Smooth muscle cell (in vitro differentiated cells): ENCODE data around the gene TOR1B. TPM values are rescaled to one million over a fixed set of nuclear protein-coding genes. Genes with fewer than 3 reads are reported as not detected.

Source experiments
- DNase-seq: peaks from one replicate; lab custom pipeline; 2025; ENCODE audit not compliant: unreplicated experiment; lab: John Stamatoyannopoulos, UW
- H2AFZ ChIP-seq: fragments of 200-600 bp; sonication (generic); 2 replicates; pipeline ENCODE4 v1.6.0; 2016; ENCODE audit warnings: antibody characterized with exemption, low read depth, mild to moderate bottlenecking
- H3F3A ChIP-seq: fragments of 200-600 bp; sonication (generic); 2 replicates; pipeline ENCODE4 v1.6.0; 2017; ENCODE audit warnings: antibody characterized with exemption, low read depth
- H3K27ac ChIP-seq: fragments of 200-600 bp; sonication (generic); 2 replicates; pipeline ENCODE4 v1.5.1; 2016; ENCODE audit warnings: low read depth, mild to moderate bottlenecking
- H3K27me3 ChIP-seq: fragments of 200-600 bp; sonication (generic); 2 replicates; pipeline ENCODE4 v1.6.1; 2016; ENCODE audit warnings: low read depth, mild to moderate bottlenecking
- H3K36me3 ChIP-seq: fragments of 200-600 bp; sonication (generic); 2 replicates; pipeline ENCODE4 v1.5.1; 2016; ENCODE audit warnings: low read depth
- H3K4me1 ChIP-seq: fragments of 200-600 bp; sonication (generic); 2 replicates; pipeline ENCODE4 v1.5.1; 2016; ENCODE audit warnings: low read depth
- H3K4me2 ChIP-seq: fragments of 200-600 bp; sonication (generic); 2 replicates; pipeline ENCODE4 v1.6.0; 2016; ENCODE audit warnings: mild to moderate bottlenecking
- H3K4me3 ChIP-seq: fragments of 200-600 bp; sonication (generic); 2 replicates; pipeline ENCODE4 v1.5.1; 2016; ENCODE audit warnings: mild to moderate bottlenecking
- H3K79me2 ChIP-seq: fragments of 200-600 bp; sonication (generic); 2 replicates; pipeline ENCODE4 v1.6.0; 2016; ENCODE audit warnings: low read depth, mild to moderate bottlenecking
- H3K9ac ChIP-seq: fragments of 200-600 bp; sonication (generic); 2 replicates; pipeline ENCODE4 v1.6.0; 2016; ENCODE audit warnings: low read depth
- H3K9me3 ChIP-seq: fragments of 200-600 bp; sonication (generic); replicated peaks from 2 replicates; pipeline ENCODE4 v1.5.1; 2016; ENCODE audit warnings: low read depth
- H4K20me1 ChIP-seq: fragments of 200-600 bp; sonication (generic); 2 replicates; pipeline ENCODE4 v1.6.0; 2016; ENCODE audit warnings: low read depth
- WGBS: methylation state at CpG from one replicate; pipeline ENCODE4 v1.1.7; 2016; ENCODE audit warnings: low lambda C conversion rate; 5-methylcytosine and 5-hydroxymethylcytosine counted together
- polyA plus RNA-seq: library from polyadenylated mRNA; unstranded; fragments of >200 nt; fragmentation: Nextera tagmentation; extraction: Ambion mirVana; gene quantifications from 2 replicates; pipeline ENCODE4 v1.2.1, GENCODE V29; 2016
- total RNA-seq: library from RNA; depleted of rRNA; stranded (reverse); fragments of >200 nt; gene quantifications from 2 replicates; pipeline ENCODE4 v1.2.3, GENCODE V29; 2014
- TF ChIP-seq, protein P1 (sequence below): fragments of 200-600 bp; sonication (generic); IDR thresholded peaks from 2 replicates; pipeline ENCODE4 v1.5.1; 2017; ENCODE audit warnings: borderline replicate concordance, mild to moderate bottlenecking, antibody characterized with exemption; ENCODE audit not compliant: insufficient read depth, poor library complexity, severe bottlenecking

The TOR1B gene, protein sequence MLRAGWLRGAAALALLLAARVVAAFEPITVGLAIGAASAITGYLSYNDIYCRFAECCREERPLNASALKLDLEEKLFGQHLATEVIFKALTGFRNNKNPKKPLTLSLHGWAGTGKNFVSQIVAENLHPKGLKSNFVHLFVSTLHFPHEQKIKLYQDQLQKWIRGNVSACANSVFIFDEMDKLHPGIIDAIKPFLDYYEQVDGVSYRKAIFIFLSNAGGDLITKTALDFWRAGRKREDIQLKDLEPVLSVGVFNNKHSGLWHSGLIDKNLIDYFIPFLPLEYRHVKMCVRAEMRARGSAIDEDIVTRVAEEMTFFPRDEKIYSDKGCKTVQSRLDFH
- total RNA-seq, result 43.4 and 60.0 TPM in 2 replicates
- polyA plus RNA-seq, result 10.3 and 13.8 TPM in 2 replicates

DNA sequence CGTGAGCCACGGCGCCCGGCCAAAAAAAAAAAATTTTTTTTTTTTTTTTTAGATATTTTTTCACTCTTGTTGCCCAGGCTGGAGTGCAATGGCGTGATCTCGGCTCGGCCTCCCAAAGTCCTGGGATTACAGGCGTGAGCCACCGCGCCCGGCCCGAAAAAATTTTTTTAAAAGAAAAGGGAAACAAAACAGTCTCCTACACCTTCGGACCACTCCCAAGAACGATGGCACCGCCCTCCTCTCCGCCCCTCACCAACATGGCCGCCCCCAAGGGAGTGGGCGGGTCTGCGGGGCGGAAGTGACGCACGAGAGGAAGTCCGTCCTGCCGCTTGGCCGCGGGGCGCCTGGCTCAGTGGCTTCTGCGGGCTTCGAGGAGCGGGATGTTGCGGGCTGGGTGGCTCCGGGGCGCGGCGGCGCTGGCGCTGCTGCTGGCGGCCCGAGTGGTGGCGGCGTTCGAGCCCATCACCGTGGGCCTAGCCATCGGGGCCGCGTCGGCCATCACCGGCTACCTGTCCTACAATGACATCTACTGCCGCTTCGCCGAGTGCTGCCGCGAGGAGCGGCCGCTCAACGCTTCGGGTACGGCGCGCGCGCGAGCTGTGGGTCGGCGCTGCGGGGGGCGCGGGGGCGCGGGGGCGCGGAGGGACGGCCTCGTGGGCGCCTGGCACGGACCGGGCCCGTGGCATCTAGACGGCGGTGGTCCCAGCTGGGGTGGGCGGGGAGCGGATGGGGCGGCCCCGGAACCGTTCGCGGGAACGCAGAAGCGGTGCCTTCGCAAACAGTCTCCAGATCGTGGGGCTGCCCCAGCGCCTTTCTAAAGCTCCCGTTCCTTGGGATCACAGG is at the start of gene TOR1B:
TOR1B (plus strand) TSS at position 352 of the 843 bp plus-strand sequence; CDS start at position 381, 29 bp downstream.
- TF ChIP-seq, protein P1, sequence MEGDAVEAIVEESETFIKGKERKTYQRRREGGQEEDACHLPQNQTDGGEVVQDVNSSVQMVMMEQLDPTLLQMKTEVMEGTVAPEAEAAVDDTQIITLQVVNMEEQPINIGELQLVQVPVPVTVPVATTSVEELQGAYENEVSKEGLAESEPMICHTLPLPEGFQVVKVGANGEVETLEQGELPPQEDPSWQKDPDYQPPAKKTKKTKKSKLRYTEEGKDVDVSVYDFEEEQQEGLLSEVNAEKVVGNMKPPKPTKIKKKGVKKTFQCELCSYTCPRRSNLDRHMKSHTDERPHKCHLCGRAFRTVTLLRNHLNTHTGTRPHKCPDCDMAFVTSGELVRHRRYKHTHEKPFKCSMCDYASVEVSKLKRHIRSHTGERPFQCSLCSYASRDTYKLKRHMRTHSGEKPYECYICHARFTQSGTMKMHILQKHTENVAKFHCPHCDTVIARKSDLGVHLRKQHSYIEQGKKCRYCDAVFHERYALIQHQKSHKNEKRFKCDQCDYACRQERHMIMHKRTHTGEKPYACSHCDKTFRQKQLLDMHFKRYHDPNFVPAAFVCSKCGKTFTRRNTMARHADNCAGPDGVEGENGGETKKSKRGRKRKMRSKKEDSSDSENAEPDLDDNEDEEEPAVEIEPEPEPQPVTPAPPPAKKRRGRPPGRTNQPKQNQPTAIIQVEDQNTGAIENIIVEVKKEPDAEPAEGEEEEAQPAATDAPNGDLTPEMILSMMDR, result no peak
- Histone ChIP-seq H3K27me3 (no peaks in the 10 kb centered on the region), H3F3A (no peaks in the 10 kb centered on the region), H3K79me2 (peaks cover 16% of the 10 kb centered on the region), H3K36me3 (no peaks in the 10 kb centered on the region), H4K20me1 (peaks cover 7% of the 10 kb centered on the region), H3K9me3 (no peaks in the 10 kb centered on the region), H3K4me2 (peak within 1 kb of the TSS; percentile 97), H3K4me3 (peak within 1 kb of the TSS; percentile 89), H2AFZ (peak within 1 kb of the TSS; percentile 88), H3K27ac (peak within 1 kb of the TSS; percentile 48), H3K9ac (peak within 1 kb of the TSS; percentile 70), H3K4me1 (peaks cover 7% of the 10 kb centered on the region)
- peak; percentile 60 for DNase-seq
- 4% methylated on average over 62 of the region's 93 CpGs for WGBS

DNA sequence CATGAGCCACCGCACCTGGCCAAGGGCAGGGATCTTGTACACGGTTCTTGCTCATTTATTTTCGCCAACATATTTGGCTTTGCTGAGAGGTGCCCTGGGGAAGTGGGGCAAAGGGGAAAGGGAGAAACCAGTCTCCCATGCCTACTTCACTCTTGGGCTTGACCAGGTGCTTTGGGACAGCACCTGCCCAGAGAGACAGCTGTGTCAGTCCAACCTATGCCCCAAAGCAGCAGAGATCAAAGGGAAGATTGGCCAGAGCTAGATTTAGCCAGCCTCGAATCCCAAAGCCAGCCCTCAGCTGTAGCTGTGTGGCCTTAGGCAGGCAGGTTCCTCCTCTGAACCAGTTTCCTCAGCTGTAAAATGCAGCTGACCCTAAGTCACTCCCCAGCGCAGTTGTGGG is 47.8 kb upstream of the TOR1B start:
- no peak overlapping the region for H3K4me2 ChIP-seq

DNA sequence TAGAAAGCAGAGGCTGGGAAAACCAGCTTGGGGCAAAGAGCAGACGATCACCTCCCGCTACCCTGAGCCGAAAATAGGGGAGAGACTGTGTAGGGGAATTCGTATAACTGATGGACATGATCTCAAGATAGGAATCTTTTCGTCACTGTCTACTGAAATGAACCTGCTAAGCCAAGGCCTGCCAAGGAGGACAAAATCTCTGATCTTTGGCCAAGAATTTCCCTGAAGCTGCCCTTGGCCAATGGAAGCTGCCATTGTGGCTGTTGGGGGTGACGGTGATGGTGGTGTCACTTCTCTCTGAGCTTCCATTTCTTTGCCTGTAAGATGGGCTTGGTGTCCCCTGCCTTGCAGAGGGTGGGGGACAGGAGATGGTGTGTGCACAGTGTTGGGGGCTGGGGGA is 46.8 kb upstream of the TOR1B start:
- Histone ChIP-seq H3K79me2 (peaks cover 5% of the 10 kb centered on the region), H3F3A (peaks cover 13% of the 10 kb centered on the region), H3K4me1 (peaks cover 14% of the 10 kb centered on the region), H3K4me2 (no peak overlapping the region), H3K4me3 (no peak overlapping the region), H3K9me3 (no peaks in the 10 kb centered on the region), H3K27ac (no peak overlapping the region), H3K36me3 (no peaks in the 10 kb centered on the region), H3K9ac (no peak overlapping the region), H3K27me3 (no peaks in the 10 kb centered on the region), H2AFZ (no peak overlapping the region), H4K20me1 (no peaks in the 10 kb centered on the region)
- TF ChIP-seq, protein P1, result no peak
- WGBS, result 89% methylated on average over 6 of the region's 6 CpGs
- DNase-seq, result no peak

More for the DNA sequence above, 47.8 kb upstream of the TOR1B start:
- H3K36me3 ChIP-seq, result no peaks in the 10 kb centered on the region
- no peak overlapping the region for H3K27ac ChIP-seq
- no peak overlapping the region for H3K4me3 ChIP-seq
- TF ChIP-seq, protein P1, result no peak
- no peaks in the 10 kb centered on the region for H3K27me3 ChIP-seq
- peaks cover 5% of the 10 kb centered on the region for H3K79me2 ChIP-seq
- no peak overlapping the region for H3K9ac ChIP-seq
- 90% methylated on average over 5 of the region's 5 CpGs for WGBS
- no peaks in the 10 kb centered on the region for H4K20me1 ChIP-seq
- peaks cover 10% of the 10 kb centered on the region for H3F3A ChIP-seq
- H3K4me1 ChIP-seq, result peaks cover 14% of the 10 kb centered on the region
- no peak for DNase-seq
- H3K9me3 ChIP-seq, result no peaks in the 10 kb centered on the region
- H2AFZ ChIP-seq, result no peak overlapping the region
